GM19324 (cell line): ENCODE data around the gene PPP2R2C.

Source experiments
- ATAC-seq: cut with Tn5 transposase; IDR thresholded peaks from one replicate; pipeline ENCODE4 v1.9.1; 2021; ENCODE audit warnings: mild to moderate bottlenecking, moderate library complexity; ENCODE audit not compliant: unreplicated experiment, low FRiP score

The PPP2R2C gene

GRCh38 chr4:6383929-6384328 lies 88.5 kb downstream of the PPP2R2C start:
- ATAC-seq: no peak

GRCh38 chr4:6383009-6383404 lies 89.4 kb downstream of the PPP2R2C start:
- ATAC-seq: no peak

DNA sequence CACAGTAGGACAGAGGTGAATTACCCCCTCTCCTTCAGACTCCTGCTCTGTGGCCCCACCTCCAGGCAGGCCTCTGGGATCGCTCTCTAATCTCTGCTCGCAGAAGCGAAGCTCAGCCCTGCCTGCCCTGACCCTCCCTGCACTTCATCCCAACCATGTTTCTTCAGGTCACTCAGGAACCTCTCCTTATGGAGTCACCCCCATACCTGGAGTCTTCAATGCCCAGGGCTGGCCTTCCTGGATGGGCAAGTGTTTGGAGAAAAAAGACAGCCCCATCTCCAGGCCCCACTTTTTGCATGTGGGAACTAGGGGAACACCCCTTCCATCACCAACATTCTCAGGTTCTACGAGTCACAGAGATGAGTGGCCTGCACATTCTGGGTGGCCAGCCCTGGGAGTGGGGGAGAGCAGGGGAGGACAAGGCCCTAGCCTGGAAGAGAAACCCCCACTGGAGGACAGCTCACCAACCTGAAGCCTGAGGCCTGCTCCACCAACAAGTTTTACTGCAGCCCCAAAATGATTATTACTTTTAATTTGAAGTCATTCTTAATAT lies 90.8 kb downstream of the PPP2R2C start:
- ATAC-seq: no peak

GRCh38 chr4:6380746-6381410 lies 91.5 kb downstream of the PPP2R2C start:
- no peak for ATAC-seq

DNA sequence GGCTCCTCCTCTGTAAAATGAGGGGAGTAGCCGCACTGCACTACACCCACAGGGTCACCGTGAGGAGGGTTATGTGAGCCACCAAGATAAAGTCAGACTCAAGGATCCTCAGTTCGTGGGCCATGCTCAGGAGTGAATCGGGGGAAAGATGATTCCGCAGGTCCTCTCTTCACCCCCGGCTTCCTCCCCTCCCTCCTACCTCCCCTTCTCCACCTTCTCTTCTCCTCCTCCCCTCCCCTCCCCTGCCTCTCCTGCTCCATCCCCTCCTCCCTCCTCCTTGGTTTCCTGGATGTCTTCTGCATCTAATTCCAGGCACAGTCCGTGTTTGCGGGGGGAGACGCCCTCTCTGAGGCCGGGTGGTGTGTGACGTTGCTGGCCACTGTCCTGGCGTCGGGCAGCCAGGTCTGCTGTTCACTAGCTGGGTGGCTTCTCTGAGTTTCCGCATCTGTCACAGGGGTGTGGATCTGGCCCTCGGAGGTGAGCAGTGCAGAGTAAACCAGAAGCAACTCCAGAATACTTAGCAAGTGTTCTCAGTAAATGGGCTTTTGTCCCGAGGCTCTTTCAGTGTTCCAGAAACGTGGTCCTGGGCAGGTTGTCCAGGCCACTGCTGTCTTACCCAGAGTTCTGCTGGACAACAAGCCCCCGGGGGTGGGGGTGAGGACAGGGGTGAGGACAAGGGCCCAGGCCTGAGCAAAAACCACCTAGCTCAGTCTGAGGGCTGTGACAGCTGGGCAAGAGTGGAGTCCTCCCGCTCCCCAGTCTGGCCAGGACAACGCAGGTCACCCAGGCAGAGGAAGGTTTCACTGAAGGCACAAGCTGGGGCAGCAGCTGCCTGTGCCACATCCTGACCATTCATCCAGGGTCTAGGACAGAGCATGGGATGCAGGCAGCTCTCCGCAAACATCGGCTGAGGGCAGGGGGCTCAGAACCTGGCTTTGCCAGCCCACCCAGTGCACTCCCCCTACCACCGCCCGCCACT lies 92.4 kb downstream of the PPP2R2C start:
- no peak for ATAC-seq

GRCh38 chr4:6378493-6379445 lies 93.6 kb downstream of the PPP2R2C start:
- no peak for ATAC-seq

DNA sequence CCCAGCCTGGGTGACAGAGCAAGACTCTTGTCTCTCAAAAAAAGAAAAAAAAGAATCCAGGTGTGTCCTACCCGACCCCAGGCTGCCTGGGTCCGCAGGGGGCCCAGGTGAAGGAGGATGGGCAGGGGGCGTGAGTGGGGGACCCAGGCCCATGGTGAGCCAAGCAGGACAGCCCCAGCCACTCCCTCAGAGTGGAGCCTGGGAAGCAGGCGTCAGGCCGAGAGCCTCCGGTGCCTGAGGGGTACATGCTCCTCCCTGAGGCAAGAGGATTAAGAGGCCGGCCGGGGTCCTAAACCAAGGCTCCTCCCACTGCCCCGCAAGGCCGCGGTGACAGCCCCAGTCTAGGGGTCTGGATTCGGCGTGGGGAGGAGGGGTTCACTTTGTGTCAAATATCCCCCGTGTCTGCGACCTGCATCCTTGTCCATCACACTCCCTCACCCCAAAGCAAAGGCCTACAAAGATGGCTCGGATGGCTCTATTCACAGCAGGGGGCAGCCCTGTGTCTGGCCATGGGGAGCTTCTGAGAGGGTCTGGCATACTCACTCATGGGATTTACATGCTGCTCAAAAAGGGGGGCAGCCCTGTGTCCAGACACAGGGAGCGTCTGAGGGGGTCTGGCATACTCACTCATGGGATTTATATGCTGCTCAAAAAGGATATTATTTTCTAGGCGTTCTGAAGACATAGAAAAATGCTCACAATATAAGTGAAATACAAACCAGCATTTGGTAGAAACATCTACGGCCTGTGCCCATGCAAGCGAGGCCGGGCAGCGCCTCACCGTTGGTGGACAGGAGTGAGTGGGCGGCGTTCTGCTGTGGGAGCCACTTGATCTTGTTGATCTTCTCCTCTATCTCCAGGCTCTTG lies 94.6 kb downstream of the PPP2R2C start:
- ATAC-seq: no peak

DNA sequence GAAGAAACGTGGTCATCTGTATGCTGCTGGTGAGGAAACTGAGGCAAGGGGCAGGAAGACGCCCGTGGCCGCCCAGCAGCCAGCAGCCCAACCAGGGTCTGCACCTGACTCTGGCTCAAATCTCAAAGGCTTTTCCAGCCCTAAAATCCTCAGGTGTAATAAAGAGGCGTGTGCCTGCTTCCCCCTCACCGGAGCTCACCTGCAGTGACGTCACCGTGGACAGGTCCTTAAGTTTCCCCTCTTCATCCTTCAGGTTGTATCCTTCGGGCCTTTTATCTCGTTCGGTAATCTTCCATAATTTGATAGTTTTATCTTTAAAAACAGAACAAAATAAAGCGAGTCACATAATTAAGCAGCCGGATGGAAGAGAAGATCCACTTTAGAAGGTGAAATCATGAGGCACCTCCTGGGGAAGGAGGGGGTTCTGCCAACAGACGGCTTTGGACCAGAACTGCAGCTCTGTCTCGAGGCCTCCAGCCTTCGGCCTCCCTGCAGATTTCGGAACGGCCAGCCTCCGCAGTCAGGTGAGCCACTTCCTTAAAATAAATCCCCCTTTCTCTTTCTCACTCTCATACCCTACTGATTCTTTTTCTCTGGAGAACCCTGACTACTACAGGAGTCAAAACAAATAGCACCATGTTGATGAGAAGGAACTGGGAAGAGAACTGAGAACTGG lies 96.7 kb downstream of the PPP2R2C start:
- ATAC-seq: no peak

DNA sequence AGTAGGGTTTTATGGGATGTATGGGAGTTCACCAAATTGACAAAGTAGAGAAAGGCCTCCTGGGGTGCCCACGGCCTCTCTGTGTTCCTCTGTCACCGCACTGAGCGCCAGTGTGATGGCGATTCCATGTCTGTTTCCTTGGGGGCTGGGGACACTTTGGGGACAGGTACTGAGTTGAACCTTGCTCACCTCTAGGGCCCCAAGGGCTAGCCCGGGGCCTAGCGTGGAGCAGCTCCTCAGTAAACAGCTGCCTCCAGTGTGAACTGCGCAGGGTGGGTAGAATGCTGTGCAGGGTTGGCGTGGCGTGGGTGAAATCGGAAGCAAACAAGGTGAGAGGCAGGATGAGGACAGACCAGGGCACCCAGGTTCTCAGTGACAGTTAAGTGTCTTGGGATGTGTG lies 97.8 kb downstream of the PPP2R2C start:
- ATAC-seq: no peak

GRCh38 chr4:6373541-6374410 lies 98.6 kb downstream of the PPP2R2C start:
- ATAC-seq: no peak

DNA sequence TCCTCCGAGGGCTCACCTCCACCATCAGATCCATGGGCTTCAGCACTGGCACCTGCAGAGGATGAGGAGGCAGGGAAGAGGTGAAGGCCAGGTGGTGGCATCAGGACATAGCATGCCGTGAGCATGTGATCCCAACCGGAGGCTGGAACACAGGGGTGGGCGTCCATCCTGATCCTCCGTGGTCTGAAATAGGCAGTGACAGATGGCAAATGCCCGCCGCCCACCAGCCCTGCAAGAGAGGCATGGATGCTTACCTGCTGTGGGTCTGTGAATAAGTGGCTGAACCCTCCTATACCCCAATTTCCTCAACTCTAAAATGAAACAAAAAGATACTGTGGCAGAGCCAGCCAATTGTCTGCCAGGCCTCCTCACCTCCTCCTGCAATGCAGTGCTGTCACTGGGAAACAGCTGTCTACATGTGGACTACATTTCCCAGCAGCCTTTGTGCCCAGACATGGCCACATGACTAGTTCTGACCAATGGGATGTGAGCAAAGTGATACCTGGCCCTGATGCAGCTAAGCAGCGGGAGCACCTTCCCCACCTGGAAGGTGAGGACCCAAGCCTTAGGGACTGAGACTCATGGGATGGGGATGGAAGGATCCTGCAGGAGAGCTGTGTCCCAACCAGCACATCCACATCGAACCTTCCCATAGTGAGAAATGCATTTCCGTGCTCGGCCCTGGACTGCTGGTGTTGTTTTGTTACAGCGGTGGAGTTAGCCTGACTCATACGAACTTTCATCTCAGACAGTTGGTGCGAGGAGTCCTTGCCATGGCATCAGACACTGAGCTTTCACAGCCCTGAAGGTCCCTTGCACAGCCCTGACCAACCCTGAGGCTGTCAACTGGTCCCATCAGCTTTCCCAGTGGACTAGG lies 99.5 kb downstream of the PPP2R2C start:
- no peak for ATAC-seq

DNA sequence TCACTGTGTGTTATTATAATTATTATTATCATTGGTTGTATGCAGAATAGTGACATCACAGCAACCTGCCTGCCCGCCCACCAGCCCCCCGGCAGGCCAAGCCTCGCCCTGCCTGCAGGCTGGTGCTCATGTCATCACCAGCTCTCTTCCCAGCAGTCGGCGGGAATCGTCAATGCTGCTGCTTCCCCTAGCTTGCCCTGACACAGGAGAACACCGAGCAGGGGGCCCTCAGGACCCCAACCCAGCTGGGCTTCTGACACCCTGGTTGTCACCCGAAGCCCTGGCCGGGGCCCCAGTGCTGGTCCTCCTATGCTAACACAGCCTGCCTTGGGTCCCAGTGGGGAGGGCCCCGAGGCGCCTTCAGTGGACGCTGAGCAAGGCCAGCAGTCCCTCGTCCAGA lies 100.6 kb downstream of the PPP2R2C start:
- no peak for ATAC-seq

- ATAC-seq: no peak
Observed at GRCh38 chr4:6371271-6371670, 101.1 kb downstream of the PPP2R2C start.

DNA sequence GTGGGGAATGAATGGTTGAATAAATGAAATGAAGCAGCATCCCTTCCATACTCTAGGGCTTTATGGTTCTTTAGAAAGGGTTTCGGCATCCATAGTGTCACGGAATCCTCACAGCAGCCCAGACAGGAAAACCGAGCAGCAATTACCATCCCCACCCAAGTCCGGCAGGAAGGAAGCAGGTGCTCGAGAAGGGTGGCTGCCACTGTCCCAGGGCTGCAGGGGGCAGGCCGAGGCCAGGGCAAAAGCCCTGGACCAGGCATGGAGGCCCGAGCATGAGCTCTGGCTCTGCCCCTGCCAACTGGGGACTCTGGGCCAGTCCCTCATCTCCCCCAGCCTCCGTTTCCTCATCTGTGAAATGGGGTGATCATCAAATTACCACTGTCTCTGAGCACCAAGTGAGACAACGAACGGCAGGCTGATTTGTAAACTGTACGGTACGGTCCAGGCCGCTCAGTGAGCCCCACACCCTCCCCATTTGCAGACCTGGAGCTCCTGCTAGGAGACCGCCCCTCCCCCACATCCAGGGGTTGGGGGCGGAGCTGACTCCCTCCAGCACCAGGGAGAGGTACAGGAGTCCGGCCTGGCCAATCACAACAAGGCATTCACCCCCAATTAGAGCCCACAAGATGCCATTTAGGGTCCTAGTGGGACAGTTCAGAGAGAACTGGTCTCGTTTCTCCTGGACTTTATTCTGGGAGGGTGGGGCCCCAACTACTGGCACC lies 102.3 kb downstream of the PPP2R2C start:
- ATAC-seq: no peak

GRCh38 chr4:6369511-6369910 lies 102.9 kb downstream of the PPP2R2C start:
- no peak for ATAC-seq

- no peak for ATAC-seq
Observed at GRCh38 chr4:6369035-6369434, 103.4 kb downstream of the PPP2R2C start.
